RWPE1 (cell line): ENCODE results near the gene PTPRN2.

Experiments
- CTCF ChIA-PET: fragments of 350-600 bp; sonication (Branson Sonifier 250); formaldehyde crosslinking; extraction: SDS; loops from one replicate; lab custom pipeline; 2021; lab: Yijun Ruan, JAX
- POLR2A ChIA-PET: fragments of 400-600 bp; formaldehyde crosslinking; extraction: SDS; loops from one replicate; lab custom pipeline; 2020; ENCODE audit warnings: antibody characterized with exemption; ENCODE audit not compliant: low non-redundant PET; lab: Yijun Ruan, JAX
- DNase-seq: peaks from one replicate; pipeline ENCODE4 v3.0.0; 2012; ENCODE audit warnings: low spot score
- H3K27ac ChIP-seq: fragments of 450-650 bp; 2 replicates; pipeline ENCODE4 v1.5.1; 2017
- TF ChIP-seq, protein P1 (sequence below): fragments of 450-650 bp; conservative IDR thresholded peaks from 2 replicates; pipeline ENCODE4 v1.5.1; 2017; ENCODE audit warnings: low read depth, mild to moderate bottlenecking

Gene PTPRN2

GRCh38 chr7:157979636-157980340, 607.8 kb downstream of the PTPRN2 start:
- ChIA-PET CTCF (no interaction called here), POLR2A (no interaction called here)
- TF ChIP-seq, protein P1, sequence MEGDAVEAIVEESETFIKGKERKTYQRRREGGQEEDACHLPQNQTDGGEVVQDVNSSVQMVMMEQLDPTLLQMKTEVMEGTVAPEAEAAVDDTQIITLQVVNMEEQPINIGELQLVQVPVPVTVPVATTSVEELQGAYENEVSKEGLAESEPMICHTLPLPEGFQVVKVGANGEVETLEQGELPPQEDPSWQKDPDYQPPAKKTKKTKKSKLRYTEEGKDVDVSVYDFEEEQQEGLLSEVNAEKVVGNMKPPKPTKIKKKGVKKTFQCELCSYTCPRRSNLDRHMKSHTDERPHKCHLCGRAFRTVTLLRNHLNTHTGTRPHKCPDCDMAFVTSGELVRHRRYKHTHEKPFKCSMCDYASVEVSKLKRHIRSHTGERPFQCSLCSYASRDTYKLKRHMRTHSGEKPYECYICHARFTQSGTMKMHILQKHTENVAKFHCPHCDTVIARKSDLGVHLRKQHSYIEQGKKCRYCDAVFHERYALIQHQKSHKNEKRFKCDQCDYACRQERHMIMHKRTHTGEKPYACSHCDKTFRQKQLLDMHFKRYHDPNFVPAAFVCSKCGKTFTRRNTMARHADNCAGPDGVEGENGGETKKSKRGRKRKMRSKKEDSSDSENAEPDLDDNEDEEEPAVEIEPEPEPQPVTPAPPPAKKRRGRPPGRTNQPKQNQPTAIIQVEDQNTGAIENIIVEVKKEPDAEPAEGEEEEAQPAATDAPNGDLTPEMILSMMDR: no peak
- no peak for DNase-seq
- H3K27ac ChIP-seq: no peak overlapping the region

DNA sequence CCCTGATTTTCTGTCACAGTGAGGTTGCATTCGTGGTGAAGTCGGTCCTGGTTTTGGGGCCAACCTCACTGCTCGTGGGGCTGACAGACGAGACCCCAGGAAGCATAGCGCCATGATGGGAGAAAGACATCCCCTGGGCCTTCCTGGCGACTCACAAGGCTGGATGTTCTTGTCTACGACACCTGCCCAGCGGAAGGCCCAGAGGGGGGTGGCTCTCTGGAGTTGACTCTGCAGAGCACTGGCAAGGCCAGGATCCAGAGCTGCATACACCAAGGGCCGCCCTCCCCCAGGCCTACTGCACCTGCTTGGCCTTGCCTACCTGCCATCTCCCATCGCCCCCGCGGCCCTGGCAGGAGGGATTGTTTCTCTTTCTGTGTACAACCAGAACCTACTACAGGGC, 608.9 kb downstream of the PTPRN2 start:
- DNase-seq: no peak
- no peak overlapping the region for H3K27ac ChIP-seq
- ChIA-PET CTCF (no interaction called here), POLR2A (no interaction called here)
- TF ChIP-seq, protein P1: no peak

DNA sequence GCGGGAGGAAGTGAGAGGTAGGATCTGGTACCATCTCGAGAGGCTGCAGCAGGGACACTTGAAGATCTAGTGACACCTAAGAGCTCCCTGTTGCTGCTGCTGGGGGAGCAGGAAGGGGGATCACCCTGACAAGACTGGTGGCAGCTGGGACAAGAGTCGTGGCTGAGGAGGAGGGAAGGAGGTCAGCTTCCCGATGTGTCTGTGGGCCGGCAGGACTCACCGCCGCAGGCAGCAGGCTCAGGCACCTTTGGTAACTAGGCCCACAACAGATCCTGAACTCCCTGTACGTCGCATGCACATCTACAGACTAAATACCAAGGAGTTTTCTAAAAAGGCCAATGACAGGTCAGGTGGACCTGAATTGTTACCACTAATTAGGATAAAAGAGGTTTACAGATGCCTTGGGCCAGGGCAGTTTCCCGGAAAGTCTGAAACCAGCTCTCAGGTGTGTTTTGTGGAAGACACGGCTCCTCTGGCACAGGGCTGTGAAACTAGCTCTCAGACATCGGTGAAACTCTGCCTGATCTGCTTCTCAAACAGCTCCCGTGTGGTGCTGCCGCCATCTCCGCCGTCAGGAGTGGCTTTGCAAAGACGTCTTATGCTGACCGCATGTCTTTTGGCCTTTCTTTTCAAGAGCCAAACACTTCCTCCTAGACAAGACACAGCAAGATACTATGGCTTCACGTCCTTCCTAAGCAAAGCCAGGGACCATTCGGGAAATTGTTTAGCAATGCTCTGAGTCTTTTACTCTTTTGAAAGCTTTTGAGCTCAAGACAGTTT, 609.7 kb downstream of the PTPRN2 start:
- no peak overlapping the region for H3K27ac ChIP-seq
- ChIA-PET POLR2A (no interaction called here), CTCF (no interaction called here)
- TF ChIP-seq, protein P1: no peak
- no peak for DNase-seq

DNA sequence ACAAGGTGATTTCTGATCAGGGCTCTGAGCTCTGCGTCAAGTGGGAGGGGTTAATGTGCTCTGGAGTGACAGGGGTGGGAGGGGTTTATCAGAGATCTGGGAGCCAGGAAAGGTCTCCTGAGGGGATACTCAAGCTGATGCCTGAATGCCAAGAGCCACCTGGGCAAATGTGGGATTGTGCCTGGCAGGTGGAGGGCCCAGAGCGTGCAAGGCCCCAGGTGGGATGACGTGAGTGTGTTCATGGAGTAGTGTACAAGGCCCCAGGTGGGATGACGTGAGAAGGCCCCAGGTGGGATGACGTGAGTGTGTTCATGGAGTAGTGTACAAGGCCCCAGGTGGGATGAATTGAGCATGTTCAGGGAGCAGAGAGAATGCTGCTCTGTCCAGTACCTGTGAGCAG, 610.3 kb downstream of the PTPRN2 start:
- CTCF ChIA-PET: no interaction called here
- no peak for DNase-seq

GRCh38 chr7:157976406-157976805, 611.2 kb downstream of the PTPRN2 start:
- ChIA-PET CTCF (no interaction called here), POLR2A (no interaction called here)
- TF ChIP-seq, protein P1: no peak
- H3K27ac ChIP-seq: no peak overlapping the region
- no peak for DNase-seq

More for the DNA sequence above, 610.3 kb downstream of the PTPRN2 start:
- POLR2A ChIA-PET: no interaction called here
- no peak overlapping the region for H3K27ac ChIP-seq
- TF ChIP-seq, protein P1: no peak

- H3K27ac ChIP-seq: no peak overlapping the region
- DNase-seq: no peak
- TF ChIP-seq, protein P1: no peak
- CTCF ChIA-PET: no interaction called here
- POLR2A ChIA-PET: no interaction called here
These were observed 611.9 kb downstream of the PTPRN2 start for GRCh38 chr7:157975401-157976372.
